ENCODE results near the gene SECISBP2.
A peak's percentile ranks its signal among the peaks of the same experiment; 100 is the strongest.

The SECISBP2 gene

DNA sequence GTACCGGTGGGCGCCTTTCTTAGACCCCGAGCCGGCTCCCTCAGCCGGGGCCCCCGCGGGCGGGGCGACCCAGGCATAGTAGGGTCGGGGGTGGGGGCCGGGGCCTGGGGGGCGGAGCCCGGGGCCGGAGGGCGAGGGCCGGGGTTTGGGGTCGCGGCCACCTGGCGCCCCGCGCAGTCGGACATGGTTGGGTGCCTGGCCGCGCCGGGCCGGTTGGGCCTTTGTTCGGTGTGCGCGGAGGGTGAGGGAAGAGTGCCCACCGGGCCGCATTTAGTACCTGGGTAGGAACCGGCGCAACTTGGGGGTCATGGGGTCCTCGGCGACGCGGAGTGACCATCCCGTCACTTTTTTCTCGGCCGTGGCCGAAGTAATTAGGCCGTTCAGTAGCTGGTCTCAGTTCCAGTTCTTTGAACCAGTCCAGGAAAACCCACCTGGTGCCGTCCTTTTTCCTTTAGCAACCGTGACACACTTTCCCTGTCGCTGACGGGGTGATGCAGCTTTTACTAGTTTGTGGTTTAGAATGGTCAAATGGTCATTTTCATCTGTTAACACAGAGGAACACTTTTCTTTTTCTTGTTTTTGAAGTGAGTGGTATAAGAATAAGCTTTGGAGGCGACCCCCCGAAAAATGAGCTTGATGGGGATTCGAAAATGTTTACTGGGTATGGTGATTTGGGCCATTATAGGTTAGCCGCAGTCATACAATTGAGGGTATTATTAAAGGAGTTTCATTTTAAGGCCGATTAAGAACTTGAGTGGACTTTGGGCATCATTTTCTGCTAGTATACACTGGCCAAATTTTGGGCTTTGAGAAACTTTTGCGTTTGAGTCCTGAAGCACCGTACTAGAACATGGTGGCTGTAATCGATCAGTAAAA lies 6.7 kb upstream of the SECISBP2 start:
- Histone ChIP-seq H3K27ac (ENCODE audit: low read depth, low read length) (no peak overlapping the region), H3K4me3 (ENCODE audit: low read depth in 1 of 2, low read length in 2 of 2) (peak overlapping the region; percentile 45 to 77), H3K27me3 (ENCODE audit: control insufficient read depth in 1 of 2, insufficient read depth in 2 of 2, low read length in 2 of 2) (no peaks in the 10 kb centered on the region), H3K9me3 (ENCODE audit: low read length) (no peaks in the 10 kb centered on the region), H3K36me3 (ENCODE audit: insufficient read depth, low read length) (peaks cover 4% of the 10 kb centered on the region), H3K9ac (ENCODE audit: low read length) (no peak overlapping the region), H3K4me1 (ENCODE audit: insufficient read depth, low read length) (peaks cover 18% of the 10 kb centered on the region)

DNA sequence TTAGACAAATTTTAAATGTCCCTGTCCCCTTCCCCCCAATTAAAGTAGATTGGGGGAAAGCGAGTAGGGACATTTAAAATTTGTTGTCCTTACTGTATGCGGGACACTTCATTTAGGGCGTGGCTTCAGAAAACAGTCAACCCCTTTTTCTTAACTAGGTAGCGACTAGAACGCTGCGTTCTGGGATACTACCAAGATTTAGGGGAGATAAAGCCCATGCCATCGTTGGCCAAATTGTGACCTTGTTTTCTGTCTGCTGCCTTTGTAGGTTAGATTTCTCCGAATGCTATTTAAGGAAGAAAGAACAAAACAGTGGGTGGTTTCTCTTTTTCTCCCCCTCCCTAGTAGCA lies 6.1 kb upstream of the SECISBP2 start:
- no peak overlapping the region for H3K27ac ChIP-seq (ENCODE audit: low read depth, low read length)
- no peaks in the 10 kb centered on the region for H3K36me3 ChIP-seq (ENCODE audit: insufficient read depth, low read length)
- no peak overlapping the region for H3K9ac ChIP-seq (ENCODE audit: low read length)
- no peaks in the 10 kb centered on the region for H3K27me3 ChIP-seq (ENCODE audit: control insufficient read depth in 1 of 2, insufficient read depth in 2 of 2, low read length in 2 of 2)
- no peaks in the 10 kb centered on the region for H3K9me3 ChIP-seq (ENCODE audit: low read length)
- peak overlapping the region in 1 of 2 donors; percentile 77 for H3K4me3 ChIP-seq (ENCODE audit: low read depth in 1 of 2, low read length in 2 of 2)
- H3K4me1 ChIP-seq (ENCODE audit: insufficient read depth, low read length), result peaks cover 19% of the 10 kb centered on the region

DNA sequence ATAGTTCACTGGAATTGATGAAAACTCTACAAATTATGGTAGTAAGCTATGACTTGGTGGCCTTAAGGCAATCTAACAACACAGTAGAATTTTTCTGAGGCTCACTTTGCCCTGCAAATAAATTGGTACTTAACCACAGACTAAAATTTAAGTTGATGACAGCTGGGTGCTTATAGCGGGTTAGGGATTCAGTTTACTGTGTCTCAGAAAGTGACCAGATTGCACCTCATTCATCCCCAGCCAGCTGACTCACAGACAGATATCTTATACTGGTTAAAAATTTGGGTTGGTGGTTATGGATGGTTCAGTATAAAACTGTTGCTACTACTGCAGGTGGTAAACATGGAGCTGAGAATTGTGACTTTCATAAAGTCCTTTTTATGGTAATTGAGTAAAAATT lies 4.5 kb upstream of the SECISBP2 start:
- Histone ChIP-seq H3K9ac (ENCODE audit: low read length) (no peak overlapping the region), H3K27ac (ENCODE audit: low read depth, low read length) (no peak overlapping the region), H3K9me3 (ENCODE audit: low read length) (no peaks in the 10 kb centered on the region), H3K4me3 (ENCODE audit: low read depth in 1 of 2, low read length in 2 of 2) (no peak overlapping the region), H3K4me1 (ENCODE audit: insufficient read depth, low read length) (peaks cover 28% of the 10 kb centered on the region), H3K27me3 (ENCODE audit: control insufficient read depth in 1 of 2, insufficient read depth in 2 of 2, low read length in 2 of 2) (no peaks in the 10 kb centered on the region), H3K36me3 (ENCODE audit: insufficient read depth, low read length) (no peaks in the 10 kb centered on the region)

DNA sequence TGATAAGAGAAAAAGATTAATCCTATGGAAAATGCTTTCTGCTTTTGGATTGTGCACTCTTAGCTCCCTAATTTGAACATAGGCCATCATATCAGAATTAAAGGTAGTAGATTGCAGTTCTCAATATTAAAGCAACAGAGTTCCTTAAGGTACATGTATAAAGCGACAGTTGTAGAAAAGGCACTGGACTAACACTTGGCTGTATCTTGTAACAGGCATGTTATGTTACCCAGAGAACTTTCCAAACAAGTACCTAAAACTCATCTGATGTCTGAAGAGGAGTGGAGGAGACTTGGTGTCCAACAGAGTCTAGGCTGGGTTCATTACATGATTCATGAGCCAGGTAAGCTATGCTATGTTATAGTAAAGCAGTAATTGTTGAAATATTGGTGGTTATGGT lies 3.3 kb upstream of the SECISBP2 start:
- H3K4me3 ChIP-seq (ENCODE audit: low read depth in 1 of 2, low read length in 2 of 2), result no peak overlapping the region
- H3K27me3 ChIP-seq (ENCODE audit: control insufficient read depth in 1 of 2, insufficient read depth in 2 of 2, low read length in 2 of 2), result no peaks in the 10 kb centered on the region
- H3K36me3 ChIP-seq (ENCODE audit: insufficient read depth, low read length), result no peaks in the 10 kb centered on the region
- no peaks in the 10 kb centered on the region for H3K9me3 ChIP-seq (ENCODE audit: low read length)
- H3K4me1 ChIP-seq (ENCODE audit: insufficient read depth, low read length), result peaks cover 28% of the 10 kb centered on the region
- no peak overlapping the region for H3K9ac ChIP-seq (ENCODE audit: low read length)
- no peak overlapping the region for H3K27ac ChIP-seq (ENCODE audit: low read depth, low read length)

DNA sequence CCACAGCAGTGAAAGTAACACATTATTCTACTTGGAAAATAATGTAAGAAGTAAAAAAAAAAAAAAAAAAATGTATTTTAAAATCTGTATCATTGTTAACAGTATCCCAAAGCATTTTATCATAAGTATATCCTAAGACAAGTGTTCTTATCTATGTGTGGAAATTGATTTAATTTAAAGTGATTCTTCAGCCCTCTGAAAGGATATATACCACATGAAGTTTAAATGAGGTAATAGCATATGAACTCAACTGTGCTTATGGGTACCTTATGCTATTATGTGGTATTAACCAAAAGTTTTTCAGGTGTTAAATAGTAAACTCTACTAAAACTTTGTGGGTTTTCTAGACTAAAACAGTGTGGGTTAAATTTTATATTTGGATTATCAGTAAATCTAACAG lies 2.8 kb upstream of the SECISBP2 start:
- Histone ChIP-seq H3K27ac (ENCODE audit: low read depth, low read length) (no peak overlapping the region), H3K4me3 (ENCODE audit: low read depth in 1 of 2, low read length in 2 of 2) (no peak overlapping the region), H3K9me3 (ENCODE audit: low read length) (no peaks in the 10 kb centered on the region), H3K36me3 (ENCODE audit: insufficient read depth, low read length) (no peaks in the 10 kb centered on the region), H3K9ac (ENCODE audit: low read length) (no peak overlapping the region), H3K4me1 (ENCODE audit: insufficient read depth, low read length) (peaks cover 33% of the 10 kb centered on the region), H3K27me3 (ENCODE audit: control insufficient read depth in 1 of 2, insufficient read depth in 2 of 2, low read length in 2 of 2) (no peaks in the 10 kb centered on the region)

DNA sequence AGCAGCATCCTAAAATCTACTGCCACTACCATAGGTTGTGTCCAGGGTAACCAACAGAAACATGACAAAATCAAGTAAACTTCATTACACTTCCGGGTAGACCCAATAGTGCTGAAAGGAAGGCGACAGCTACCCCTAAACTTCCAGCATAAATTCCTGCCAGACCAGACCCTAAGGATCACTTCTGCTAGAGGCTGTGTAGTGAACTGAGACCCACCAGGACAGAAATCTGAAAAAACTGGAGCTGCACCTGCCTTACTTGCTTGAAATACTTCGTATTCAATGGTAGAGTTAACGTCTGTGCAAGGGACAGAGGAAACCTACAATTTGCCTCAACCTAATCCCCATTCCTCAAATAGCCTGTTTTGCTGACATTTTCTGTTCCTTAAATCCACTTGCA lies 1.0 kb upstream of the SECISBP2 start:
- no peaks in the 10 kb centered on the region for H3K36me3 ChIP-seq (ENCODE audit: insufficient read depth, low read length)
- H3K27me3 ChIP-seq (ENCODE audit: control insufficient read depth in 1 of 2, insufficient read depth in 2 of 2, low read length in 2 of 2), result no peaks in the 10 kb centered on the region
- H3K9me3 ChIP-seq (ENCODE audit: low read length), result no peaks in the 10 kb centered on the region
- H3K4me1 ChIP-seq (ENCODE audit: insufficient read depth, low read length), result peaks cover 28% of the 10 kb centered on the region
- H3K4me3 ChIP-seq (ENCODE audit: low read depth in 1 of 2, low read length in 2 of 2), result no peak overlapping the region
- H3K9ac ChIP-seq (ENCODE audit: low read length), result no peak overlapping the region
- no peak overlapping the region for H3K27ac ChIP-seq (ENCODE audit: low read depth, low read length)

DNA sequence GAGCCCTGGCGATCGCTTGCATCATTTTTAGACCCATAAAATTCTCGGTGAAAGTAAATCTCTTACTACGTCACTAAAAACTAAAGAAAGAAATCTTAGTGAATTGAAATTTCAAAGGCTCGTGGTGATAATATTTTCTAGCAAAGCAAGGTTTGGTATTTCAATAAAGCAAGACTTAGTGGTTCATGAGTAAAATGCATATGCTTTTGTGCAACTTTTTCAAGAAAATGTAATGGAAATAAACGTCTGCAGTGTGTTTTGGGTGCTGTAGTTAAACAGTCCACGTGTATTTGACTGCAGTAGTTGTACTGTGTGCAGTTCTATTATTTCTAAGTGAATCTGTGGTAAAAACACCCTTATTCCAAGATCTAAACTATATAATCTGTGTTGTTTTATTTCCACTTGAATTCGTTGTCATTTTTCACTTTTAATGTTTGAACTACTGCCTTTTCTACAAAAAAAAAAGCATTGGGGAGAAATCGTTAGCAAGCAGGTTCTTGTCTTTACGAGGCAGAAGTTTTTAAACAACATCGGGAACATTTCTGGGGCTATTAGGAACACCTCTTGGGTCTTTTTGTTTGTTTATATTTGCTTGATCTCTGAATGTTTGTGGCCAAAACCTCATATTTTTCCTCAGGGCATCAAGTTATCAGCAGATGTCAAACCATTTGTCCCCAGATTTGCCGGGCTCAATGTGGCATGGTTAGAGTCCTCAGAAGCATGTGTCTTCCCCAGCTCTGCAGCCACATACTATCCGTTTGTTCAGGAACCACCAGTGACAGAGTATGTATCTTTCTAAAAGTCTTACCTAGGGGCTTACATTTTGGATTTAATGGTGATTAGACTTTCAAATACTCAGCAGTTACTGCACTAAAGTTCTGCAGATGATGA lies 960 bp downstream of the SECISBP2 start:
- Histone ChIP-seq H3K27me3 (ENCODE audit: control insufficient read depth in 1 of 2, insufficient read depth in 2 of 2, low read length in 2 of 2) (no peaks in the 10 kb centered on the region), H3K4me3 (ENCODE audit: low read depth in 1 of 2, low read length in 2 of 2) (peak overlapping the region; percentile 65 to 69), H3K9ac (ENCODE audit: low read length) (peak overlapping the region; percentile 62), H3K27ac (ENCODE audit: low read depth, low read length) (peak overlapping the region; percentile 92), H3K36me3 (ENCODE audit: insufficient read depth, low read length) (no peaks in the 10 kb centered on the region), H3K4me1 (ENCODE audit: insufficient read depth, low read length) (peaks cover 30% of the 10 kb centered on the region), H3K9me3 (ENCODE audit: low read length) (no peaks in the 10 kb centered on the region)

DNA sequence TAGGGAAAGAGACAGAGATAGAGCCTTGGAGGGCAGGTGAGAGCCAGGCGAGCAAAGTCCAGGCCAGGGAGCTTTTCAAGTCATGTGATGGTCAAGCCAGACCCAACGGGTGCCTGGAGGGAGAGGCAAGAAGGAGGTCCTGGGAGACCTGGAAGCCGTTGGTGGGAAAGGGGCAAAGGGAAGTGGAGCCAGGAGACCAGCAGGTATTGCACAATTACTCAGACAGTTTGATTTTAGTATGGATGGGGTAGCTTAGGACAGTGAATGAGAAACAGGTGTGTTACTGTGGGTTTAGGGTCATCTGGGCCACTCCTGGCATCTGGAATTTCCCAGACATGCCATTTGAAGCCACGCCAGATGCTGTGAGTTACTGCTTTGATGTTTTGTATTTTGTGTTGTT lies 5.1 kb downstream of the SECISBP2 start:
- H3K36me3 ChIP-seq (ENCODE audit: insufficient read depth, low read length), result peaks cover 3% of the 10 kb centered on the region
- no peak overlapping the region for H3K27ac ChIP-seq (ENCODE audit: low read depth, low read length)

DNA sequence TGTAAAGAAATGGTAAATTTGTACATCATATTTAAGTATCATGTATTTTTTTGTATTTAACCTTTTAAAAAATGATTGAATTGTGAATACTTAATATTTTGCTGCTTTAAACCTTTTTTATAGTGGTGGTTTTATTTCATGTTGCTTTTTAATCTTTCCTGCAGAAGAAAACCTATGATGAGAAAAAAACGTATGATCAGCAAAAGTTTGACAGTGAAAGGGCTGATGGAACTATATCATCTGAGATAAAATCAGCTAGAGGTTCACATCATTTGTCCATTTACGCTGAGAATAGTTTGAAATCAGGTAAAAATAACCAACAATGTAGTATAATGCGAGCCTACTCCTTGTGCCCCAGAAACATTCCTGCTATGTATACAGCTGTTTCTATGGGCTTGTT lies 7.4 kb downstream of the SECISBP2 start:
- Histone ChIP-seq H3K27me3 (ENCODE audit: control insufficient read depth in 1 of 2, insufficient read depth in 2 of 2, low read length in 2 of 2) (no peaks in the 10 kb centered on the region), H3K27ac (ENCODE audit: low read depth, low read length) (no peak overlapping the region), H3K4me1 (ENCODE audit: insufficient read depth, low read length) (peaks cover 8% of the 10 kb centered on the region), H3K4me3 (ENCODE audit: low read depth in 1 of 2, low read length in 2 of 2) (no peak overlapping the region), H3K9me3 (ENCODE audit: low read length) (no peaks in the 10 kb centered on the region), H3K9ac (ENCODE audit: low read length) (no peak overlapping the region), H3K36me3 (ENCODE audit: insufficient read depth, low read length) (peaks cover 26% of the 10 kb centered on the region)

More for the DNA sequence above, 5.1 kb downstream of the SECISBP2 start:
- no peaks in the 10 kb centered on the region for H3K27me3 ChIP-seq (ENCODE audit: control insufficient read depth in 1 of 2, insufficient read depth in 2 of 2, low read length in 2 of 2)
- H3K9me3 ChIP-seq (ENCODE audit: low read length), result no peaks in the 10 kb centered on the region
- no peak overlapping the region for H3K9ac ChIP-seq (ENCODE audit: low read length)
- peaks cover 24% of the 10 kb centered on the region for H3K4me1 ChIP-seq (ENCODE audit: insufficient read depth, low read length)
- no peak overlapping the region for H3K4me3 ChIP-seq (ENCODE audit: low read depth in 1 of 2, low read length in 2 of 2)

DNA sequence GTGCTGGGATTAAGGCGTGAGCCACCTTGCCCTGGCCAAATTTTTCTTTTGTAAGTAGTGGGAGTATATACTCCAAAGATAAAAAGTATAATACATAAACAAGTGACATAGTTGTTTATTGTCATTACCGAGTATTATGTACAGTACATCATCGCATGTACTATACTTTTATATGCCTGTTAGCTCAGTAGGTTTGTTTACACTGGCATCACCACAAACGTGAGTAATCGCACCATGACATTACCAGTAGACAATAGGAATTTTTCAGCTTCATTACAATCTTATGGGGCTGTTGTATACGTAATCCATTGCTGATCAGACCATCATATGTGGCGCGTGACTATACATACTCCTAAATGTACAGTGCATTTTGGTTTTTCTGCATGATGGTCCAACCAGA lies 9.8 kb downstream of the SECISBP2 start:
- Histone ChIP-seq H3K27ac (ENCODE audit: low read depth, low read length) (no peak overlapping the region), H3K36me3 (ENCODE audit: insufficient read depth, low read length) (peaks cover 41% of the 10 kb centered on the region), H3K27me3 (ENCODE audit: control insufficient read depth in 1 of 2, insufficient read depth in 2 of 2, low read length in 2 of 2) (no peaks in the 10 kb centered on the region), H3K4me1 (ENCODE audit: insufficient read depth, low read length) (peaks cover 3% of the 10 kb centered on the region), H3K9ac (ENCODE audit: low read length) (no peak overlapping the region), H3K9me3 (ENCODE audit: low read length) (no peaks in the 10 kb centered on the region), H3K4me3 (ENCODE audit: low read depth in 1 of 2, low read length in 2 of 2) (no peak overlapping the region)

DNA sequence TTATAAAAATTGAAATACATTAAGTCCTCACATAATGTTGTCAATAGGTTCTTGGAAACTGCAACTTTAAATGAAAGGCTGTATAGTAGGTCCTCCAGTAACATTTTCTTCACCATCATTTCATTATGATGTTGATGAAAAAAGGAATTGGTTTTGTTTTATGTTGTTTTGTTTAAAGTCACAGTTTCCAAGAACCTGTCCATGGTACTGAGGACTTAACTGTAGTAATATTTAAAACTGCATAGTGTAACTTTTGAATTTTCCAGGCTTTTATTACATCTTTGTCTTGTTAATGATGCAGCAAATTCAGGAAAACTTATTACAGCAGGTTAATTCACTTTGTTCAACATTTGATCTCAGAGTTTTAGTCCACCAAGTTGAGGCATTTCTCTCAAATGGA lies 11.6 kb downstream of the SECISBP2 start:
- Histone ChIP-seq H3K36me3 (ENCODE audit: insufficient read depth, low read length) (peaks cover 56% of the 10 kb centered on the region), H3K4me3 (ENCODE audit: low read depth in 1 of 2, low read length in 2 of 2) (no peak overlapping the region), H3K9ac (ENCODE audit: low read length) (no peak overlapping the region), H3K27me3 (ENCODE audit: control insufficient read depth in 1 of 2, insufficient read depth in 2 of 2, low read length in 2 of 2) (no peaks in the 10 kb centered on the region), H3K4me1 (ENCODE audit: insufficient read depth, low read length) (peaks cover under 1% of the 10 kb centered on the region), H3K9me3 (ENCODE audit: low read length) (no peaks in the 10 kb centered on the region), H3K27ac (ENCODE audit: low read depth, low read length) (no peak overlapping the region)
